ENCODE measurements around the gene CBLB. TPM values are rescaled to one million over a fixed set of nuclear protein-coding genes. Genes with fewer than 3 reads are reported as not detected.

CBLB gene
- total and polyA plus RNA-seq, 4 experiments from 2014 or later, result 17.0 to 106 (median 66.6) TPM

DNA sequence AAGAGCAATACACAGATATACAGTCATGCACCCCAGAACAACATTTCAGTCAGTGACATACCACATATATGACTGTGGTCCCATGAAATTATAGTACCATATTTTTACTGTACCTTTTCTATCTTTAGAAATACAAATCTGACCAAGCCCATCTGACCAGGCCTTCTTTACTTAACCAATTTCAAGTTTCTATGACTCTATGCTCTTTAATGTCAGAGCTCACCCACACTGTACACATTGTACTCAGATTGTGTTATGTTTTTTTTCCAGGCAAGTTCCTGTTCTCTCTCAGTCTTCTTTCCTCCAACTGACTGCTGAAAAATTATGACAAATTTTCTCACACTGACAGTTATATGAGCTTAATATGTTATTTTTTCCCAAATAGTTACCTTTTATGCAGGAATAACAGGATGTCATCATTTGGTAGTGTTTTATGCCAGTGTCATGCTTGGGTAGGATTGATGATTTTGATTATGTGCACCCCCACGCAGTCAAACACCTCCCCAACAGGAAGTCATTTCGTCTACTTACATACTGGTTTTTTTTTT, 8.0 kb upstream of the CBLB start:
- CTCF ChIA-PET (ENCODE audit: partially characterized antibody), result no interaction called here
- Mint-ChIP-seq H3K4me3 (peak overlapping the region; percentile 18 to 79 (median 60)), H3K9me3 (peaks cover 0 to 1% (median 0%) of the 10 kb centered on the region in 8 donors), H3K36me3 (no peaks in the 10 kb centered on the region), H3K4me1 (peaks cover 16 to 30% (median 26%) of the 10 kb centered on the region in 4 donors), H3K27me3 (no peaks in the 10 kb centered on the region), H3K27ac (peak overlapping the region; percentile 44 to 86 (median 70))
- Histone ChIP-seq H3K4me3 (ENCODE audit: low read length in 2 of 2) (no peak overlapping the region), H3K4me1 (ENCODE audit: insufficient read depth, low read length) (peaks cover 14% of the 10 kb centered on the region), H3K27me3 (ENCODE audit: insufficient read depth, low read length) (no peaks in the 10 kb centered on the region), H3K27ac (ENCODE audit: low read depth, low read length) (no peak overlapping the region), H3K9me3 (ENCODE audit: control insufficient read depth in 1 of 2, low read length in 2 of 2) (no peaks in the 10 kb centered on the region), H3K36me3 (ENCODE audit: insufficient read depth, low read length) (no peaks in the 10 kb centered on the region)
- DNase-seq, result peak in 4 of 5 donors; percentile 20 to 30 (median 22)
- POLR2A ChIA-PET (ENCODE audit: partially characterized antibody), result interaction anchor here (1.3 kb wide), 1 partner anchor 9 kb away, joined by 11 read pairs; the partner anchor contains the start of gene CBLB
- intact Hi-C loops (cut with micrococcal nuclease), result no loop called here

GRCh38 chr3:105869861-105870755, 1.3 kb upstream of the CBLB start:
- intact Hi-C loops (cut with micrococcal nuclease), result loop anchor here (1.0 to 10.0 kb wide), 8 partner anchors 11 to 502 kb away; no protein-coding TSS in a partner anchor
- peaks cover 1 to 27% of the 10 kb centered on the region in 2 donors for H3K36me3 Mint-ChIP-seq
- peaks cover 24 to 49% (median 36%) of the 10 kb centered on the region in 4 donors for H3K4me1 Mint-ChIP-seq
- H3K27me3 Mint-ChIP-seq, result no peaks in the 10 kb centered on the region
- Histone ChIP-seq H3K36me3 (ENCODE audit: insufficient read depth, low read length) (no peaks in the 10 kb centered on the region), H3K27ac (ENCODE audit: low read depth, low read length) (peak overlapping the region; percentile 84), H3K4me3 (ENCODE audit: low read length in 2 of 2) (peak overlapping the region; percentile 77 to 93), H3K4me1 (ENCODE audit: insufficient read depth, low read length) (peaks cover 33% of the 10 kb centered on the region), H3K27me3 (ENCODE audit: insufficient read depth, low read length) (no peaks in the 10 kb centered on the region), H3K9me3 (ENCODE audit: control insufficient read depth in 1 of 2, low read length in 2 of 2) (no peaks in the 10 kb centered on the region)
- POLR2A ChIA-PET (ENCODE audit: partially characterized antibody), result interaction anchor here (0.6 to 3.1 kb wide), 8 partner anchors 10 to 502 kb away, joined by 3 to 14 read pairs (median 6); no protein-coding TSS in a partner anchor
- H3K27ac Mint-ChIP-seq, result peak overlapping the region; percentile 87 to 100 (median 99)
- no peak for DNase-seq
- no peaks in the 10 kb centered on the region for H3K9me3 Mint-ChIP-seq
- H3K4me3 Mint-ChIP-seq, result peak overlapping the region; percentile 95 to 100 (median 99)
- CTCF ChIA-PET (ENCODE audit: partially characterized antibody), result interaction anchor here (0.8 kb wide), 1 partner anchor 9 kb away, joined by 3 read pairs; no protein-coding TSS in a partner anchor

DNA sequence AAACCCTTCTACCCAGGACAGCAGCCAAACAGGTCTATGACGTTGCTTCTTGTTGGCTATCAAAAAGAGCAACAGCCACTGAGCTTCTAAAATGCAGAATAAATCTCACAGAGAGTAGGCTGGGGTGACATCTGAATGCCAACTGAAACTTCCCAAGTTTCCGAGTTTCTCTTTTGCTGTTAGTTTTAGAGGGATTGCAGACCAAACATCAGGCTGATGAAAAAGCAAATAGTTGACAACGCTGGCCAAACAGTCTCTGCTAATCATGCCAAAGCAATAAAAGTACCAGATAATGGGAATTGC, 670 bp upstream of the CBLB start:
- Histone ChIP-seq H3K4me3 (ENCODE audit: low read length in 2 of 2) (peak overlapping the region; percentile 77 to 93), H3K4me1 (ENCODE audit: insufficient read depth, low read length) (peaks cover 39% of the 10 kb centered on the region), H3K36me3 (ENCODE audit: insufficient read depth, low read length) (no peaks in the 10 kb centered on the region), H3K27me3 (ENCODE audit: insufficient read depth, low read length) (no peaks in the 10 kb centered on the region), H3K9me3 (ENCODE audit: control insufficient read depth in 1 of 2, low read length in 2 of 2) (no peaks in the 10 kb centered on the region), H3K27ac (ENCODE audit: low read depth, low read length) (peak overlapping the region; percentile 84)
- Mint-ChIP-seq H3K4me1 (peaks cover 30 to 55% (median 41%) of the 10 kb centered on the region in 4 donors), H3K9me3 (no peaks in the 10 kb centered on the region), H3K4me3 (peak overlapping the region; percentile 95 to 100 (median 99)), H3K36me3 (peaks cover 8 to 33% of the 10 kb centered on the region in 2 donors), H3K27me3 (no peaks in the 10 kb centered on the region), H3K27ac (peak overlapping the region; percentile 87 to 100 (median 99))
- DNase-seq, result no peak
- ChIA-PET CTCF (ENCODE audit: partially characterized antibody) (interaction anchor here (0.8 to 1.9 kb wide), 3 partner anchors 10 to 116 kb away, joined by 3 to 5 read pairs (median 3); no protein-coding TSS in a partner anchor), POLR2A (ENCODE audit: partially characterized antibody) (interaction anchor here (0.6 to 3.1 kb wide), 16 partner anchors 7 to 501 kb away, joined by 3 to 30 read pairs (median 6); no protein-coding TSS in a partner anchor)
- intact Hi-C loops (cut with micrococcal nuclease), result loop anchor here (1.0 to 10.0 kb wide), 7 partner anchors 39 to 501 kb away; no protein-coding TSS in a partner anchor

DNA sequence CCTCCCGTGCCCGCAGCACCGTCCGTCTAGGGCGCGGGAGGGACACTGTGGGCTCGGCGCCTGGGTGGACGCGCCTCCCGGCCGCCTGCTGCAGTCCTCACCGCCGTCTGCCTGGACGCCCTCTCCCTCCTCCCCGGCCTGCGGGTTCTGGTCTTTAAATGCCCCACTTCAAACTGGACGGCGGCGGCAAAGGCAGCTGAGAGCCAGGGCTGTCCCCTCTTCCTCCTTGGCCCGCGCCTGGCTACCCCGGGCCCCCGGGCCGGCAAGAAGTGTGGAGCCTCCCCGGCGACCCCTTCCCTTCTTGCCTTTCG, 426 bp downstream of the CBLB start:
- H3K4me1 ChIP-seq (ENCODE audit: insufficient read depth, low read length), result peaks cover 50% of the 10 kb centered on the region
- intact Hi-C loops (cut with micrococcal nuclease), result loop anchor here (2.0 to 10.0 kb wide), 6 partner anchors 38 to 339 kb away; no protein-coding TSS in a partner anchor
- Mint-ChIP-seq H3K9me3 (no peaks in the 10 kb centered on the region), H3K4me1 (peaks cover 37 to 64% (median 49%) of the 10 kb centered on the region in 4 donors), H3K36me3 (peaks cover 12 to 40% of the 10 kb centered on the region in 2 donors), H3K27me3 (no peaks in the 10 kb centered on the region), H3K4me3 (peak overlapping the region; percentile 95 to 100 (median 99)), H3K27ac (peak overlapping the region; percentile 87 to 100 (median 99))
- no peaks in the 10 kb centered on the region for H3K9me3 ChIP-seq (ENCODE audit: control insufficient read depth in 1 of 2, low read length in 2 of 2)
- H3K27me3 ChIP-seq (ENCODE audit: insufficient read depth, low read length), result no peaks in the 10 kb centered on the region
- H3K27ac ChIP-seq (ENCODE audit: low read depth, low read length), result peak overlapping the region; percentile 84
- H3K4me3 ChIP-seq (ENCODE audit: low read length in 2 of 2), result peak overlapping the region; percentile 93
- ChIA-PET CTCF (ENCODE audit: partially characterized antibody) (interaction anchor here (1.0 to 2.2 kb wide), 3 partner anchors 10 to 31 kb away, joined by 5 to 6 read pairs (median 5); no protein-coding TSS in a partner anchor), POLR2A (ENCODE audit: partially characterized antibody) (interaction anchor here (0.7 to 3.1 kb wide), 23 partner anchors 8 to 465 kb away, joined by 3 to 30 read pairs (median 5); no protein-coding TSS in a partner anchor)
- H3K36me3 ChIP-seq (ENCODE audit: insufficient read depth, low read length), result no peaks in the 10 kb centered on the region
- DNase-seq, result no peak

DNA sequence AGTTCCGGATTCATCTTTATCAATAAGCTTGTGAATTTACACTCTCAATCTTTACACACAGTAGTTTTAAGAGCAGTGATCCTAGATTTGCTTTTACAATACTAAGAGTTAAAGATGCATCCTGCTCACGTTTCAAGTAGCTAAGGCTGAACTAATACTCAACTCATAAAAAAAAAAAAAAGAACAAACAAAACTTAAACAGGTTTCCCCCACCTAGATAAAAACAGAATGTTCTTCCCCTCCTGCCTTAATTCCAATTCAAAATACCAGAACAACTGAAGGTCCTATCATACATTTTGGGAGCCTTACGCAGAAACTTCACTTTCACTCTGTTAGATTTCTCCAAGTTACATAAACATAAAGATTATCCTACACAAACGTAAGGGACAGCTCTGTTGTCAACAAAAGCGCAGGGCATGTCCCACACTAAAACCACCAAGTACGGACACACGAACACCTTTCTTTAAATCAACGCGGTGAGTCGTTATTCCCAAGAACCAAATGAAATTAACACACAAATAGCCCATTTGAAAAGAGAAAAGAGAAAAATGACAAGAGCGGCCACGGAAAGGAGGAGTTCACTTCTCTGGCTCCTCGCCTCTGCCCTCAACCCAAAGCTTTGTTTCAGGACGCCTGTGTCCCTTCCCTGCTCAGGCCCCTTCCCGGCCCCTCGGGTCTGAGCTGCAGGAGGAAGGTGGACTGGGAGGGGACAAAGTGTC, 941 bp downstream of the CBLB start:
- Histone ChIP-seq H3K36me3 (ENCODE audit: insufficient read depth, low read length) (no peaks in the 10 kb centered on the region), H3K4me1 (ENCODE audit: insufficient read depth, low read length) (peaks cover 55% of the 10 kb centered on the region), H3K9me3 (ENCODE audit: control insufficient read depth in 1 of 2, low read length in 2 of 2) (no peaks in the 10 kb centered on the region), H3K27ac (ENCODE audit: low read depth, low read length) (peak overlapping the region; percentile 84), H3K4me3 (ENCODE audit: low read length in 2 of 2) (peak overlapping the region; percentile 93), H3K27me3 (ENCODE audit: insufficient read depth, low read length) (no peaks in the 10 kb centered on the region)
- ChIA-PET POLR2A (ENCODE audit: partially characterized antibody) (interaction anchor here (0.7 to 3.1 kb wide), 26 partner anchors 9 to 465 kb away, joined by 3 to 30 read pairs (median 4); no protein-coding TSS in a partner anchor), CTCF (ENCODE audit: partially characterized antibody) (interaction anchor here (1.0 to 2.2 kb wide), 3 partner anchors 10 to 31 kb away, joined by 5 to 6 read pairs (median 5); no protein-coding TSS in a partner anchor)
- peak overlapping the region; percentile 87 to 100 (median 99) for H3K27ac Mint-ChIP-seq
- H3K36me3 Mint-ChIP-seq, result peaks cover 12 to 40% of the 10 kb centered on the region in 2 donors
- H3K27me3 Mint-ChIP-seq, result no peaks in the 10 kb centered on the region
- H3K9me3 Mint-ChIP-seq, result no peaks in the 10 kb centered on the region
- DNase-seq, result peak in 3 of 5 donors; percentile 21 to 37 (median 31)
- peaks cover 37 to 64% (median 49%) of the 10 kb centered on the region in 4 donors for H3K4me1 Mint-ChIP-seq
- intact Hi-C loops (cut with micrococcal nuclease), result loop anchor here (2.0 to 10.0 kb wide), 7 partner anchors 19 to 339 kb away; no protein-coding TSS in a partner anchor
- H3K4me3 Mint-ChIP-seq, result peak overlapping the region; percentile 95 to 100 (median 99)
